GM23338 (cell line): ENCODE results near the gene NXF2.

Experiments used
- CREB1 ChIP-seq: fragments of 250-450 bp; sonication (Bioruptor Pico); IDR thresholded peaks from 2 replicates; pipeline ENCODE4 v1.5.0; 2020; ENCODE audit warnings: low read depth, mild to moderate bottlenecking, moderate library complexity
- CTCF ChIP-seq, 2 experiments: fragments of 200-600 bp in 1 of 2; sonication (generic) in 1 of 2; conservative IDR thresholded peaks; 2 replicates each; pipeline versions ENCODE4 v1.5.1 to v1.6.1; 2016 to 2017; ENCODE audit warnings: antibody characterized with exemption in 2 of 2, low read depth in 2 of 2, mild to moderate bottlenecking in 2 of 2, moderate library complexity in 1 of 2
- ETS1 ChIP-seq: IDR thresholded peaks from 2 replicates; pipeline ENCODE4 v1.6.1; 2016; ENCODE audit warnings: antibody characterized with exemption
- EZH2 ChIP-seq: fragments of 200-600 bp; sonication (generic); IDR thresholded peaks from one replicate; pipeline ENCODE4 v1.8.0; 2017; ENCODE audit warnings: antibody characterized with exemption, mild to moderate bottlenecking, low read depth; ENCODE audit not compliant: unreplicated experiment
- EZH2phosphoT487 ChIP-seq: fragments of 200-600 bp; sonication (generic); IDR thresholded peaks from one replicate; pipeline ENCODE4 v1.8.1; 2018; ENCODE audit warnings: antibody characterized with exemption; ENCODE audit not compliant: unreplicated experiment
- JUNB ChIP-seq: IDR thresholded peaks from one replicate; pipeline ENCODE4 v1.6.1; 2016; ENCODE audit warnings: antibody characterized with exemption; ENCODE audit not compliant: unreplicated experiment
- NANOG ChIP-seq: IDR thresholded peaks from 2 replicates; pipeline ENCODE4 v1.6.1; 2016; ENCODE audit warnings: antibody characterized with exemption, borderline replicate concordance
- POLR2AphosphoS5 ChIP-seq: IDR thresholded peaks from 2 replicates; pipeline ENCODE4 v1.6.1; 2016; ENCODE audit warnings: antibody characterized with exemption, low read depth
- REST ChIP-seq: IDR thresholded peaks from one replicate; pipeline ENCODE4 v1.6.1; 2018; ENCODE audit warnings: antibody characterized with exemption; ENCODE audit not compliant: unreplicated experiment
- STAT1 ChIP-seq: IDR thresholded peaks from one replicate; pipeline ENCODE4 v1.6.1; 2016; ENCODE audit warnings: antibody characterized with exemption; ENCODE audit not compliant: unreplicated experiment
- ZNF114 ChIP-seq: fragments of 250-450 bp; sonication (Bioruptor Pico); IDR thresholded peaks from 2 replicates; pipeline ENCODE4 v1.5.0; 2020; ENCODE audit warnings: mild to moderate bottlenecking, moderate library complexity
- ZNF331 ChIP-seq: fragments of 250-450 bp; sonication (Bioruptor Pico); IDR thresholded peaks from 2 replicates; pipeline ENCODE4 v1.5.0; 2020; ENCODE audit warnings: low read depth, mild to moderate bottlenecking, moderate library complexity
- ZNF462 ChIP-seq: fragments of 250-450 bp; sonication (Bioruptor Pico); IDR thresholded peaks from 2 replicates; pipeline ENCODE4 v1.5.0; 2020; ENCODE audit warnings: mild to moderate bottlenecking, moderate library complexity

- TF ChIP-seq REST (no peak), CTCF (conservative IDR thresholded peaks at IDR 0.05; ENCODE audit: low read depth in 2 of 2) (no peak), POLR2AphosphoS5 (no peak), JUNB (no peak), EZH2 (no peak), CREB1 (no peak), NANOG (no peak), STAT1 (no peak), EZH2phosphoT487 (no peak), ZNF462 (no peak), ETS1 (no peak), ZNF114 (no peak), ZNF331 (CRISPR knock-in tag) (no peak)
Measured at GRCh38 chrX:102339312-102340298, 92.6 kb downstream of the NXF2 start.
